ENCODE measurements around the gene ITPRID2. TPM values are rescaled to one million over a fixed set of nuclear protein-coding genes. Genes with fewer than 3 reads are reported as not detected.

ITPRID2 gene
- total RNA-seq, 4 donors from 2014 or later = 20.1 to 69.2 (median 60.1) TPM

DNA sequence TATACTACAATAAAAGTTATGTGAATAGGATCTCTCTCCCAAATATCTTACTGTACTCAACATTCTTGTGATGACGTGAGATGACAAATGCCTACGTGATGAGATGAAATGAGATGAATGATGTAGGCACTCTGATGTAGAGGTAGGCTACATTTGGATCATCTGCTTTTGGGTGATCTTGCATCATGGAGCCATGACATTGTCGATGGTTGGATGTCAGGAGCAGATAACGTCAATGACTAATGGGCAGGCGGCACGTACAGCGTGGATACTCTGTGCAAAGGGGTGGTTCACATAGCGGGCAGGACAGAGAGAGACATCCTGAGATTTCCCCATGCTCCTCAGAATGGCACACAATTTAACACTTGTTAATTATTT lies 53.4 kb downstream of the ITPRID2 start:
- WGBS, 2 donors = 91 to 95% methylated on average over 8 of the region's 8 CpGs

DNA sequence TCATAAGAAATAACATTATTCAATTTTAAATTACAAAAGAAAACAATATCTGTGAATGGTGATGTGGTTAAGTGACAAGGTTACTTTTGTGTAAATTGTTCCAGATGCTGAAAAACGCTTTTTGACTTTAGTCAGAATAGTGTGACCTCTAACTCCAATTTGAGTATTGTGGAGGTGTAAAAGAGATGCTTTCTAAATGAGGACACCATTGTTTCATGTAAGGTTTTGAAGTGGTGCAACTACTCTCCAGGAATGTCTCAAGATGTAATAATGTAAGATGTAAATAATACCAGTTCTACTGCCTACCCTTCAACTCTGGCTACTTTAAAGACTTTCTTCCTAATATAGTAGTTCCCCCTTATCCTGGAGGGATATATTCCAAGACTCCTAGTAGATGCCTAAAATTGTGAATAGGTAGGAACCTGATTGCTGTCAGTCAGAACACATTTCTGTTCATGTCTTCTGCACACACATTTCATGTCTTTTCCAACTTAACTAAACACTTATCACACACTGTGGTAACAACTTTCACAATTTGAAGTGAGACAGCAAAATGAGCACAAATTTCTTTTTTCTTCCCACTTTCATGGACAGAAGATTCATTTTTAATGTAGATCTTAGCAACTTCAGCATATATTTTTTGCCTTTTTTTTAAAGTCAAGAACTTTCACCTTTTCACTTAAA lies 55.1 kb downstream of the ITPRID2 start:
- no peaks in the 10 kb centered on the region for H3K36me3 ChIP-seq
- intact Hi-C loops (cut with DNase I) = no loop called here
- DNase-seq = no peak
- H3K27ac ChIP-seq = no peak overlapping the region
- TF ChIP-seq, protein P1, sequence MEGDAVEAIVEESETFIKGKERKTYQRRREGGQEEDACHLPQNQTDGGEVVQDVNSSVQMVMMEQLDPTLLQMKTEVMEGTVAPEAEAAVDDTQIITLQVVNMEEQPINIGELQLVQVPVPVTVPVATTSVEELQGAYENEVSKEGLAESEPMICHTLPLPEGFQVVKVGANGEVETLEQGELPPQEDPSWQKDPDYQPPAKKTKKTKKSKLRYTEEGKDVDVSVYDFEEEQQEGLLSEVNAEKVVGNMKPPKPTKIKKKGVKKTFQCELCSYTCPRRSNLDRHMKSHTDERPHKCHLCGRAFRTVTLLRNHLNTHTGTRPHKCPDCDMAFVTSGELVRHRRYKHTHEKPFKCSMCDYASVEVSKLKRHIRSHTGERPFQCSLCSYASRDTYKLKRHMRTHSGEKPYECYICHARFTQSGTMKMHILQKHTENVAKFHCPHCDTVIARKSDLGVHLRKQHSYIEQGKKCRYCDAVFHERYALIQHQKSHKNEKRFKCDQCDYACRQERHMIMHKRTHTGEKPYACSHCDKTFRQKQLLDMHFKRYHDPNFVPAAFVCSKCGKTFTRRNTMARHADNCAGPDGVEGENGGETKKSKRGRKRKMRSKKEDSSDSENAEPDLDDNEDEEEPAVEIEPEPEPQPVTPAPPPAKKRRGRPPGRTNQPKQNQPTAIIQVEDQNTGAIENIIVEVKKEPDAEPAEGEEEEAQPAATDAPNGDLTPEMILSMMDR (IDR thresholded peaks at IDR 0.05) = no peak
- TF ChIP-seq POLR2A (IDR thresholded peaks at IDR 0.05) = no peak
- no peaks in the 10 kb centered on the region for H3K27me3 ChIP-seq
- WGBS, 2 donors = 61 to 69% methylated on average over 1 of the region's 1 CpG
- no peaks in the 10 kb centered on the region for H3K9me3 ChIP-seq
- no peak overlapping the region for H3K4me3 ChIP-seq
- H3K4me1 ChIP-seq = no peaks in the 10 kb centered on the region

More for the DNA sequence above, 53.4 kb downstream of the ITPRID2 start:
- Histone ChIP-seq H3K9me3 (no peaks in the 10 kb centered on the region), H3K4me1 (no peaks in the 10 kb centered on the region), H3K36me3 (no peaks in the 10 kb centered on the region), H3K27me3 (no peaks in the 10 kb centered on the region), H3K4me3 (no peak overlapping the region), H3K27ac (no peak overlapping the region)
- intact Hi-C loops (cut with DNase I) = no loop called here
- DNase-seq = no peak
- TF ChIP-seq, protein P1 (IDR thresholded peaks at IDR 0.05) = no peak
- TF ChIP-seq POLR2A (IDR thresholded peaks at IDR 0.05) = no peak

DNA sequence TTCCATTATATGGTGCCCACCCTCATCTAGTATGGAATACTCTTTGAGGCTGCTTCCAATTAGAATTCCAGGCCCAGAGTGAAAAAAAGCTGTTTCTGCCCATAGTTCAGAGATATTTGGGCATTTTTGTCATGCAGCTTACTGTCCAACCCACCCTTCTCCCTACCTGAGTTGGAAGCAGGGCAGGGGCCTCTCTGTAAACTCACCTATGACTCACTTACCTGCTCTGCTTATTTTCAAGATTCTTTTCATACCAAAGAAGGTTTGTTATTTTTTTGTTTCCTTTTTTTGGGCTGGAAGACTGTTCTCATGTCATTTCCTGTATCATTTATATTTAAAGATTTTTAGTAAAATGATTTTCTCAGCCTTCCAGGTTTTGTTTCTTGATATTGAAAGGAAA lies 55.7 kb downstream of the ITPRID2 start:
- Histone ChIP-seq H3K9me3 (no peaks in the 10 kb centered on the region), H3K27ac (no peak overlapping the region), H3K4me3 (no peak overlapping the region), H3K36me3 (no peaks in the 10 kb centered on the region), H3K4me1 (no peaks in the 10 kb centered on the region), H3K27me3 (no peaks in the 10 kb centered on the region)
- TF ChIP-seq, protein P1 (IDR thresholded peaks at IDR 0.05) = no peak
- TF ChIP-seq POLR2A (IDR thresholded peaks at IDR 0.05) = no peak
- no peak for DNase-seq
- intact Hi-C loops (cut with DNase I) = no loop called here

DNA sequence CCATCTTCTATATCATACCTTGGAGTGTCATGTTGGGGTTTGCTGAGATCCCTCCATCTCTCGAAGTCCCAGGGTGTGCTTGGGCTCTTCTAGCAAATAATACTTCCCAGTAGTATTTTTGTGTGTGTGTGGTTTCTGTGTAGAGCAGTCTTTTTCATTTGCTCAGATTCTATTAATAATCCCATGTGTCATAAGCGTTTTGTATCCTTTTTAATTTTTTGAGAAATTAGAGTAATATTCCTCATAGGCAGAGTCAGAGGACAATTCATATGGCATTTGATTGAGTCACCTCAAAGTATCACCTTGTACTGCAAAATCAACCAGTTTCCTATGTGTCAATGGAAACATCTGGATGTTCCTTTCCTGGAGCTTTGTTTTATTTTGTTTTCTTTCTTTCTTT lies 56.7 kb downstream of the ITPRID2 start:
- no peaks in the 10 kb centered on the region for H3K27me3 ChIP-seq
- no peak for TF ChIP-seq POLR2A (IDR thresholded peaks at IDR 0.05)
- TF ChIP-seq, protein P1 (IDR thresholded peaks at IDR 0.05) = no peak
- H3K27ac ChIP-seq = no peak overlapping the region
- intact Hi-C loops (cut with DNase I) = no loop called here
- H3K9me3 ChIP-seq = no peaks in the 10 kb centered on the region
- DNase-seq = no peak
- 67 to 89% methylated on average over 2 of the region's 2 CpGs for WGBS, 2 donors
- H3K4me1 ChIP-seq = no peaks in the 10 kb centered on the region
- no peak overlapping the region for H3K4me3 ChIP-seq
- no peaks in the 10 kb centered on the region for H3K36me3 ChIP-seq

DNA sequence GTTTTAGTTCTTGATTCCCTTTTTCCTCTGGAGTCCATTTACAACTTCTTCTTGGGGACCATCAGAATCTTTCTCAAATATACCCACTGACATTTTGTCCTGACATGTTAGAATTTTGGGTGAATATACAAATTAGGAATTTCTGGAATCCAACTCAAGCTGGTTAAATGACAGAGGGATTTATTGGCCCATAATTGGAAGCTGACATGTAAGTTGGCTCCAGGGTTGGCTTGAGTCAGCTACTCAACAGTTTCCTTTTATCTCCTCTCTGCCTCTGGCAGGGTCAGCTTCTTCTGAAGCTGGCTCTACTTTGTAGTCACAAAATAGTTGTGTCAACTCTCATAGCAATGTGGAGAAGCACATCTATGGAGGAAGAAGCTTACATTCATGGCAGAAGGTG lies 57.5 kb downstream of the ITPRID2 start:
- Histone ChIP-seq H3K27ac (no peak overlapping the region), H3K27me3 (no peaks in the 10 kb centered on the region), H3K4me3 (no peak overlapping the region), H3K9me3 (no peaks in the 10 kb centered on the region), H3K4me1 (peaks cover 0 to 3% (median 0%) of the 10 kb centered on the region in 3 donors), H3K36me3 (no peaks in the 10 kb centered on the region)
- DNase-seq = no peak
- TF ChIP-seq POLR2A (IDR thresholded peaks at IDR 0.05) = no peak
- TF ChIP-seq, protein P1 (IDR thresholded peaks at IDR 0.05) = no peak
- intact Hi-C loops (cut with DNase I) = no loop called here
